K562 (cell line): ENCODE results near the gene RASGRP1. TPM values are rescaled to one million over a fixed set of nuclear protein-coding genes. Genes with fewer than 3 reads are reported as not detected.
A peak's percentile ranks its signal among the peaks of the same experiment; 100 is the strongest.

Experiments used
- ARNT ChIP-seq, 2 experiments: fragments of 450-650 bp; IDR thresholded peaks; 2 replicates each; pipeline ENCODE4 v1.6.1; 2016; ENCODE audit warnings: mild to moderate bottlenecking in 1 of 2
- CBFB ChIP-seq: sonication (generic); formaldehyde crosslinking; IDR thresholded peaks from 2 replicates; pipeline ENCODE4 v1.4.0; 2020; ENCODE audit warnings: mild to moderate bottlenecking, missing genetic modification reagents
- DLX4 ChIP-seq: fragments of 250-450 bp; sonication (Bioruptor Pico); IDR thresholded peaks from 2 replicates; pipeline ENCODE4 v1.6.1; 2021; ENCODE audit warnings: mild to moderate bottlenecking
- HCFC1 ChIP-seq: IDR thresholded peaks from 2 replicates; pipeline ENCODE4 v1.6.1; 2012; ENCODE audit warnings: low read depth, low read length, improper control_type of control experiment
- JUND ChIP-seq, 2 experiments: IDR thresholded peaks; 2 replicates in 1 of 2; 3 replicates in 1 of 2; pipeline ENCODE4 v1.6.1; 2011; ENCODE audit warnings: borderline replicate concordance in 2 of 2, low read depth in 2 of 2, low read length in 2 of 2, improper control_type of control experiment in 1 of 2, missing biosample characterization in 1 of 2, missing genetic modification characterization in 1 of 2, missing genetic modification reagents in 1 of 2
- KDM5B ChIP-seq: fragments of 200-600 bp; sonication (generic); IDR thresholded peaks from 2 replicates; pipeline ENCODE4 v1.6.1; 2012; ENCODE audit warnings: low read depth, mild to moderate bottlenecking, moderate library complexity, low read length, control low read depth, inconsistent platforms; ENCODE audit not compliant: insufficient replicate concordance
- MCM5 ChIP-seq: fragments of 450-650 bp; IDR thresholded peaks from 2 replicates; pipeline ENCODE4 v1.6.1; 2016; ENCODE audit warnings: low read depth
- MECOM ChIP-seq: fragments of 250-450 bp; sonication (Bioruptor Pico); IDR thresholded peaks from 2 replicates; pipeline ENCODE4 v1.8.0; 2022; ENCODE audit warnings: inconsistent platforms
- PKNOX1 ChIP-seq: fragments of 450-650 bp; IDR thresholded peaks from 2 replicates; pipeline ENCODE4 v1.6.1; 2016
- SAFB ChIP-seq: fragments of 200-400 bp; formaldehyde crosslinking; IDR thresholded peaks from 2 replicates; pipeline ENCODE4 v1.6.1; 2017; ENCODE audit warnings: low read depth, low read length, borderline replicate concordance
- ZNF165 ChIP-seq: fragments of 250-450 bp; sonication (Bioruptor Pico); IDR thresholded peaks from 2 replicates; pipeline ENCODE4 v1.4.0; 2020; ENCODE audit warnings: borderline replicate concordance
- ZNF23 ChIP-seq: fragments of 250-450 bp; sonication (Bioruptor Pico); IDR thresholded peaks from 2 replicates; pipeline ENCODE4 v1.4.0; 2020; ENCODE audit warnings: mild to moderate bottlenecking
- polyA plus RNA-seq, 8 experiments: library from polyadenylated mRNA; depleted of rRNA in 4 of 8; stranded (reverse) in 5 of 8; unstranded in 3 of 8; fragments of >200 nt; fragmentation: Nextera tagmentation in 2 of 8; fragmentation: Illumina TruSeq in 1 of 8; extraction: Ambion mirVana in 2 of 8; extraction: Trizol in 1 of 8; gene quantifications; 2 replicates each; pipeline versions ENCODE4 v1.2.1 to v1.2.3, GENCODE V29; 2011 to 2014; ENCODE audit warnings: inconsistent platforms in 1 of 8, missing spikeins in 1 of 8
- total RNA-seq, 7 experiments: library from RNA; depleted of rRNA in 6 of 7; stranded (reverse); fragments of >200 nt in 6 of 7; fragmentation: Illumina TruSeq in 2 of 7; extraction: Trizol in 2 of 7; gene quantifications; 2 replicates each; pipeline versions ENCODE4 v1.2.1 to v1.2.3, GENCODE V29; 2011 to 2021; ENCODE audit warnings: low replicate concordance in 1 of 7
- TF ChIP-seq, protein P1 (sequence below), 2 experiments: IDR thresholded peaks in 1 of 2; conservative IDR thresholded peaks in 1 of 2; 2 replicates each; pipeline ENCODE4 v1.6.1; 2016; ENCODE audit warnings: low read depth in 2 of 2, mild to moderate bottlenecking in 1 of 2, missing compliant biosample characterization in 1 of 2, missing genetic modification characterization in 1 of 2, moderate library complexity in 1 of 2

The RASGRP1 gene
- total and polyA plus RNA-seq, 9 of the 15 experiments (the other 6 are each of a cell fraction or from before 2014, with no cell fraction given), result 0.14 to 0.72 (median 0.31) TPM

- TF ChIP-seq PKNOX1, result peak; percentile 96
- 0 out of 2 replicates have a peak, but pooled peaks have one; percentile 12 for TF ChIP-seq JUND (IDR thresholded peaks at IDR 0.05; ENCODE audit: borderline replicate concordance, low read depth, low read length)
- peak; percentile 57; the same call in 1 of the 3 replicates for TF ChIP-seq JUND (tag; IDR thresholded peaks at IDR 0.05; ENCODE audit: borderline replicate concordance, low read depth, low read length)
- TF ChIP-seq SAFB, result no peak
- TF ChIP-seq, protein P1, sequence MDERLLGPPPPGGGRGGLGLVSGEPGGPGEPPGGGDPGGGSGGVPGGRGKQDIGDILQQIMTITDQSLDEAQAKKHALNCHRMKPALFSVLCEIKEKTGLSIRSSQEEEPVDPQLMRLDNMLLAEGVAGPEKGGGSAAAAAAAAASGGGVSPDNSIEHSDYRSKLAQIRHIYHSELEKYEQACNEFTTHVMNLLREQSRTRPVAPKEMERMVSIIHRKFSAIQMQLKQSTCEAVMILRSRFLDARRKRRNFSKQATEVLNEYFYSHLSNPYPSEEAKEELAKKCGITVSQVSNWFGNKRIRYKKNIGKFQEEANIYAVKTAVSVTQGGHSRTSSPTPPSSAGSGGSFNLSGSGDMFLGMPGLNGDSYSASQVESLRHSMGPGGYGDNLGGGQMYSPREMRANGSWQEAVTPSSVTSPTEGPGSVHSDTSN (CRISPR knock-in tag; IDR thresholded peaks at IDR 0.05; ENCODE audit: low read depth), result peak; percentile 59
- TF ChIP-seq, protein P1 (tag; conservative IDR thresholded peaks at IDR 0.05; ENCODE audit: low read depth), result peak; percentile 83
- no peak for TF ChIP-seq CBFB
- 0 out of 2 replicates have a peak, but pooled peaks have one; percentile 5 for TF ChIP-seq MECOM (CRISPR knock-in tag)
- TF ChIP-seq ZNF165, result no peak
- TF ChIP-seq HCFC1, result no peak
- TF ChIP-seq KDM5B, result no peak
- TF ChIP-seq DLX4 (CRISPR knock-in tag), result no peak
- no peak for TF ChIP-seq MCM5
- TF ChIP-seq ARNT (IDR thresholded peaks at IDR 0.05), result peak in 1 of 2 experiments; percentile 17; a peak in 1 of 4 replicates
- TF ChIP-seq ZNF23 (CRISPR knock-in tag), result no peak
- TF ChIP-seq, all 486 proteins: peak for 7
Measured at GRCh38 chr15:38588672-38589071, 24.1 kb upstream of the RASGRP1 start (continued).
